Stimulated activated CD8-positive, alpha-beta memory T cell treated with anti-CD3 and anti-CD28 coated beads, Interleukin-2, amount 100 ng/mL, for 48 hours (primary cell): ENCODE measurements around the gene ZNF598.

ENCODE experiments used
- DNase-seq, 2 donors: peaks; one replicate each; pipeline ENCODE4 v3.0.0-alpha.2; 2020; ENCODE audit warnings: low read depth in 2 of 2

The ZNF598 gene

GRCh38 chr16:1991948-1992703 is 17.5 kb downstream of the ZNF598 start:
- DNase-seq = peak; percentile 97 to 98

- no peak for DNase-seq
Observed at GRCh38 chr16:1991588-1991947, 18.1 kb downstream of the ZNF598 start.

GRCh38 chr16:1991135-1991551 is 18.5 kb downstream of the ZNF598 start:
- DNase-seq = no peak

GRCh38 chr16:1990351-1991134 is 19.1 kb downstream of the ZNF598 start:
- no peak for DNase-seq

- no peak for DNase-seq
Observed at GRCh38 chr16:1990101-1990350, 19.6 kb downstream of the ZNF598 start.

- DNase-seq = no peak
Observed at GRCh38 chr16:1989209-1990100, 20.2 kb downstream of the ZNF598 start, which contains the start of gene SYNGR3. Gene SYNGR3 (plus strand): TSS chr16:1989970. CDS start chr16:1990103, 133 bp downstream.

- no peak for DNase-seq
Observed at GRCh38 chr16:1987198-1987597, 22.4 kb downstream of the ZNF598 start.

- DNase-seq = no peak
Observed at GRCh38 chr16:1985466-1986150, 24.0 kb downstream of the ZNF598 start.

GRCh38 chr16:1984347-1985225 is 25.0 kb downstream of the ZNF598 start:
- no peak for DNase-seq

- peak; percentile 73 to 79 for DNase-seq
Observed at GRCh38 chr16:1983544-1984346, 25.9 kb downstream of the ZNF598 start, which contains the start of gene GFER. Gene GFER (plus strand): TSS chr16:1984193. CDS start chr16:1984219, 26 bp downstream.

- DNase-seq = no peak
Observed at GRCh38 chr16:1982991-1983543, 26.6 kb downstream of the ZNF598 start.

- no peak for DNase-seq
Observed at GRCh38 chr16:1982013-1982433, 27.6 kb downstream of the ZNF598 start.

- no peak for DNase-seq
Observed at GRCh38 chr16:1981398-1981836, 28.2 kb downstream of the ZNF598 start, which contains the start of gene NOXO1. Gene NOXO1 (minus strand): TSS chr16:1981469. CDS start chr16:1981179, 290 bp downstream.

- no peak for DNase-seq
Observed at GRCh38 chr16:1980770-1981087, 28.9 kb downstream of the ZNF598 start.

GRCh38 chr16:1980030-1980769 is 29.4 kb downstream of the ZNF598 start:
- DNase-seq = no peak

- DNase-seq = no peak
Observed at GRCh38 chr16:1979271-1980029, 30.2 kb downstream of the ZNF598 start.

- DNase-seq = no peak
Observed at GRCh38 chr16:1978476-1979120, 31.0 kb downstream of the ZNF598 start.
